Ectodermal cell (in vitro differentiated cells): ENCODE results near the gene DHRSX.
"Not testable (repeated sequence)": the region's sequence is repeated elsewhere in the genome, so short reads cannot be mapped to it uniquely, and the experiment has no call there.

Source experiments
- H3K27ac ChIP-seq: 2 replicates; pipeline ENCODE4 v1.7.0; 2013; ENCODE audit warnings: mild to moderate bottlenecking, low read depth, low read length; ENCODE audit not compliant: insufficient read depth, poor library complexity, severe bottlenecking
- H3K27me3 ChIP-seq: 2 replicates; pipeline ENCODE4 v1.7.0; 2013; ENCODE audit warnings: mild to moderate bottlenecking, low read length; ENCODE audit not compliant: insufficient read depth, control insufficient read depth, poor library complexity, severe bottlenecking
- H3K36me3 ChIP-seq: one replicate; pipeline ENCODE4 v1.7.0; 2013; ENCODE audit warnings: low read length; ENCODE audit not compliant: control insufficient read depth, insufficient read depth
- H3K4me1 ChIP-seq: one replicate; pipeline ENCODE4 v1.7.0; 2013; ENCODE audit warnings: low read length; ENCODE audit not compliant: control insufficient read depth, insufficient read depth
- H3K4me3 ChIP-seq: 2 replicates; pipeline ENCODE4 v1.7.0; 2013; ENCODE audit warnings: low read depth, low read length, control low read depth; ENCODE audit not compliant: insufficient read depth
- H3K9me3 ChIP-seq: 2 replicates; pipeline ENCODE4 v1.7.0; 2013; ENCODE audit warnings: mild to moderate bottlenecking, low read length, moderate library complexity; ENCODE audit not compliant: control insufficient read depth
- WGBS, 2 experiments: methylation state at CpG; one replicate each; pipeline ENCODE4 v1.1.7; 2013; ENCODE audit warnings: missing lambda C conversion rate in 2 of 2; 5-methylcytosine and 5-hydroxymethylcytosine counted together

Gene DHRSX

DNA sequence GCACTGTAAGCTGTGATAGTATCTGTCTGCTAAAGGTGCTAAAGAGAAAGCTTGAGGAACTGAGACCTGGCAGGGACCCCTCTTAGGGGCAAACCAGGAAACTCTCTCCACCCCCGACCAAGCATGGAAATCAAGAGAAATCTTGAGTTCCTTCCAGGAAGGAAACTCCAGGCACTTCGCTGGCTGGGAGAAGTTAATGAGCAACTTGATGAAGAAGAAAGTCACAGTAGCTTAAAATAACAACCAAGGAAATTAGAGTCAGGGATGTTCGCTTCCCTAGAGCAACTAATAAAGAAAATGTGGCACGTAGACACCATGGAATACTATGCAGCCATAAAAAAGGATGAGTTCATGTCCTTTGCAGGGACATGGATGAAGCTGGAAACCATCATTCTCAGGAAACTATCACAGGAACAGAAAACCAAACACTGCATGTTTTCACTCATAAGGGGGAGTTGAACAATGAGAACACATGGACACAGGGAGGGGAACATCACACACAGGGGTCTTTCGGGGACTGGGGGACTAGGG, 188.7 kb downstream of the DHRSX start:
- 90 to 94% methylated on average over 5 of the region's 5 CpGs for WGBS, 2 experiments

DNA sequence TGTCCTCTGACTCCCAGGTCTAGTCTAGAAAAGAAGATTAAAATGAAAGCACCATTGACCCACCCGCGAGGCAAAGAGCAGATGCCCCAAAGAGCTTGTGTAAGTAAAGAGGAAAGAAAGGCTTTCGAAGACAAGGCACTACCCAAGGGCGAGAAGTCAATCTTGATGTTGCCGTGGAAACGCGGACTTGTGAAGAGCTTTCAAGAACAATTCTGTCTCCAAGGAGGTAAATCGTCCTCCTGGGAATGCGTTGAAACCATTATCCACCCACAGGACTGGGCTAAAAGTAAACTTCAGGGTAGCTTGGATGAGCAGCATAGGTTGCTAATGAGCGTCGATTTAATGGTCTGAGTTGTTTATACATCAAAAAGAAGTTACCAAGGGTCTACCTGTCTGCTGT, 189.3 kb downstream of the DHRSX start:
- 21 to 22% methylated on average over 11 of the region's 11 CpGs for WGBS, 2 experiments
- H3K27ac ChIP-seq: peak overlapping the region; percentile 92
- no peaks in the 10 kb centered on the region for H3K36me3 ChIP-seq
- H3K27me3 ChIP-seq: no peaks in the 10 kb centered on the region
- no peak overlapping the region for H3K4me3 ChIP-seq
- H3K4me1 ChIP-seq: peaks cover 20% of the 10 kb centered on the region
- H3K9me3 ChIP-seq: no peaks in the 10 kb centered on the region

More for the DNA sequence above, 188.7 kb downstream of the DHRSX start:
- not testable (repeated sequence) for H3K9me3 ChIP-seq, H3K4me3 ChIP-seq, H3K36me3 ChIP-seq, H3K27me3 ChIP-seq
- Histone ChIP-seq H3K4me1 (peaks cover 20% of the 10 kb centered on the region), H3K27ac (peak overlapping the region; percentile 92)

DNA sequence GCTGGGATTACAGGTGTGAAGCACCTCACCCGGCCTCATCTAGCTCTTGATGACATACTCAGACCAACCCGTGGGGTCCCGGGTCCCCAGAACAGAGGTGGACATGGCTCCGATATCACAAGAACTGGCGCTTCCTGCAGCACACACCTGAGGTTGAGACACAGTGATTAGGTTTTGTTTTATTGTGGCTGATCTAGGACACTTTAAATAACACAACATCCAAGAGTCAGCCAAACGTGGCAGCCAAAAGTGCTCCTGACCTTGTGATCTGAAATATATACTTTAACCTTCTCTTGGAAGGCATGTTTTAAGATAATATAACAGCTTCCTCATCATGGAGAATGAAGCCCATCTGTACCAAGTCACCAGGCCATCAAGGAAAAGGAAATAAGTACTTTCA, 198.9 kb downstream of the DHRSX start:
- Histone ChIP-seq H3K27ac (no peak overlapping the region), H3K9me3 (no peaks in the 10 kb centered on the region), H3K4me3 (no peak overlapping the region), H3K36me3 (no peaks in the 10 kb centered on the region), H3K27me3 (no peaks in the 10 kb centered on the region), H3K4me1 (no peaks in the 10 kb centered on the region)
- WGBS, 2 experiments: 89 to 96% methylated on average over 6 of the region's 6 CpGs

DNA sequence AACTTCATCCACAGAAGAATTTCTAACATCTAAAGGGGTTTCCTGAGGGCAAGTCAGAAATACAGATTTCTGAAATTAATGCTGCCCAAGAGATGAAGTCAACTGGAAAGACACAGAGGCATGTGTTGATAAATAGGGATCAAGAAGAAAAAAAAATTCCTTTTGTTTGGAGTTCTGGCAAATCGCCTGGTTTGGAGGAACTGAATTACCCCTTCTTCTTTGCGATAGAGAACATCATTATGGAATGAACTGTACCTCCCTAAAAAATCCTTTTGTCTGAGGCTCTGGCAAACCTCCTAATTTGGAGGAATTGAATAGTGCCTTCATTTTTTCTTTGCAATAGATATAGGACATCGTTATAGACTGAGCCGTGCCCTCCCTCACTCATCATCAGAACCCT, 200.9 kb downstream of the DHRSX start:
- no peaks in the 10 kb centered on the region for H3K36me3 ChIP-seq
- H3K9me3 ChIP-seq: no peaks in the 10 kb centered on the region
- no peak overlapping the region for H3K4me3 ChIP-seq
- no peaks in the 10 kb centered on the region for H3K4me1 ChIP-seq
- no peak overlapping the region for H3K27ac ChIP-seq
- no peaks in the 10 kb centered on the region for H3K27me3 ChIP-seq
- WGBS, 2 experiments: 86 to 88% methylated on average over 4 of the region's 4 CpGs

DNA sequence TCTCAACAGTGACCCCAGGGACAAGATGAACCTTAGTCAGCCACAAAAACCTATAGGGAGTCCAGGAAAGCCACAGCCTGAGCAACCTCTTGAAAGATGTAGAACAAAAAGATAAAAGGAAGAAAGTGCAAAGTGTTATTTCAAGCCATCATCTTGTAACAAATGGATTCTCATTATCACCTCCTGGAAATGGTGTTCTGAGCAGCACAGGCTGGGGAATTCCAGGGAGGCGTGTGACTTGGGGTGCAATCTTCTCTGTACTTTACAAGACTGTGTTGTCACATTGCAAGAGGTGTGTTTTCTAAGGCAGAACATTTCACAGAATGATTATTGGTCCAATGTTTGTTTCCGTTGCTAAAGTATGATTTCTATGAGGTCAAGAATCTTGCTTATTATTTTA, 214.0 kb downstream of the DHRSX start:
- peaks cover 7% of the 10 kb centered on the region for H3K36me3 ChIP-seq
- H3K27ac ChIP-seq: no peak overlapping the region
- H3K4me1 ChIP-seq: no peaks in the 10 kb centered on the region
- H3K4me3 ChIP-seq: no peak overlapping the region
- H3K27me3 ChIP-seq: no peaks in the 10 kb centered on the region
- WGBS, 2 experiments: 92 to 95% methylated on average over 2 of the region's 2 CpGs
- peaks cover 2% of the 10 kb centered on the region for H3K9me3 ChIP-seq

DNA sequence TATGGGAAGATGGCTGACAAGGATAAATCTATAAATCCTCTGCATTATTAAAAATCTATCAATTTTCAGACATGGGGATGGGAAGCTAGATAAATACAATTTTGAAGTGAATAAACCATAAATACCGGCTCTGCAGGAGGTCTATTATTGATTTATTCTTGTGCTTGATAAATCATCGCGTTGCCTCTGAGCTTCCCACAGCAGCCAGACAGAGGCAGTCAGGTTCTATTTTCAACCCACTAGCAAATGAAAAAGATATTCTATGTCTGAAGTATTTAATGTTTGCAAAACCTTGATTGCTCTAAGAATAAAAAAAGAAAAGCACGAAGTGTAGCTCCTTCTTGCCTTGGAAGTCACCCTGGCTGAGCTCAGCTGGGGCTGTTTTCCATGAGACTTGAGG, 216.2 kb downstream of the DHRSX start:
- no peaks in the 10 kb centered on the region for H3K27me3 ChIP-seq
- no peak overlapping the region for H3K4me3 ChIP-seq
- 99 to 100% methylated on average over 4 of the region's 4 CpGs for WGBS, 2 experiments
- H3K27ac ChIP-seq: no peak overlapping the region
- H3K9me3 ChIP-seq: peaks cover 2% of the 10 kb centered on the region
- H3K36me3 ChIP-seq: peaks cover 7% of the 10 kb centered on the region
- no peaks in the 10 kb centered on the region for H3K4me1 ChIP-seq

DNA sequence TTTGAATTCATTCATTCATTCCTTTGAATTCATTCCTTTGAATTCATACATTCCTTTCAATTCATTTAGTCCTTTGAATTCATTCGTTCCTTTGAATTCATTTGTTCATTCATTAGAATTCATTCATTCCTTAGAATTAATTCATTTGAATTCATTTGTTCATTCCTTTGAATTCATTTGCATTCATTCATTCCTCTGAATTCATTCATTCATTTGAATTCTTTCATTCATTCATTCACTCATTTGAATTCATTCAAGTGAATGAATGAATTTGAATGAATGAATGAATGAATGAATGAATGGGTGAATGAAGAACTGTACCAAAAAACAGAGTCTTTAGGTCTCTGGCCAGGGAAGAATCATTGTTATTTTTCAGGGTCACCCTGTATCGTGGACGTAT, 216.6 kb downstream of the DHRSX start:
- H3K27me3 ChIP-seq: no peaks in the 10 kb centered on the region
- H3K4me3 ChIP-seq: no peak overlapping the region
- no peaks in the 10 kb centered on the region for H3K4me1 ChIP-seq
- peaks cover 2% of the 10 kb centered on the region for H3K9me3 ChIP-seq
- WGBS, 2 experiments: 95 to 98% methylated on average over 3 of the region's 3 CpGs
- H3K36me3 ChIP-seq: peaks cover 7% of the 10 kb centered on the region
- H3K27ac ChIP-seq: no peak overlapping the region

DNA sequence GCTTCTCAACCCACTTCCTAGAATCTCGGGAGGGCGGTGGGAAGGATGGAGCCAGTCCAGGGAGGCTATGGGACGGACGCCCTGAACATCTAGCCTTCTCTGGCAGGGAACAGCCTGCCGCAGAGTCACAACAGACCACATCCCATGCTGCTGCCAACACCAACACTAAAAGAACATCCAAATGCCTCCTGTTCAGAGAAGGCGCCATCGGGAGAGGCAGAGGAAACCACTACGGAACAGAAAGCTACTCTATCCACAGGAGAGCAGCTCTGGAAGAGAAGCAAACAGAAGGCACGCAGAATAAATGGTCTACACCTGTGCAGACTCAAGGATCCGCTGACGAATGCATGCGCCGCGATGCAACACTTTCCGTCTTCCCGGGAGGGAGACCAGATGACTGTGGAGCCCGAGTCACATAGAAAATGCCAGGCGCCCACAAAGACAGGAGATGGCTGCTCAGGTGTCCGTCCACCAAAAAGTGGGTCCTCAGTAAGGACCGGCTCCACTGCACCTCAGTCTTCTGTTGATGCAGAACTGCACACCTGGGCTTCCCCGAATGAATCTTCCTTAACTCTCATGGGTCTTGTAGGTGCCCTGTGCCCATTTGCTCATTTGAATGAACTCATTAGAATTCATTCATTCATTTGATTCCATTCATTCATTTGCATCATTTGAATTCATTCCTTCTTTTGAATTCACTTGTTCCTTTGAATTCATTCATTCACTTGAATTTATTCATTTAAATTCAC, 217.5 kb downstream of the DHRSX start:
- Histone ChIP-seq H3K27ac (no peak overlapping the region), H3K36me3 (peaks cover 7% of the 10 kb centered on the region), H3K27me3 (no peaks in the 10 kb centered on the region), H3K4me3 (no peak overlapping the region), H3K9me3 (peaks cover 2% of the 10 kb centered on the region), H3K4me1 (no peaks in the 10 kb centered on the region)
- 93% methylated on average over 21 of the region's 21 CpGs for WGBS, 2 experiments

DNA sequence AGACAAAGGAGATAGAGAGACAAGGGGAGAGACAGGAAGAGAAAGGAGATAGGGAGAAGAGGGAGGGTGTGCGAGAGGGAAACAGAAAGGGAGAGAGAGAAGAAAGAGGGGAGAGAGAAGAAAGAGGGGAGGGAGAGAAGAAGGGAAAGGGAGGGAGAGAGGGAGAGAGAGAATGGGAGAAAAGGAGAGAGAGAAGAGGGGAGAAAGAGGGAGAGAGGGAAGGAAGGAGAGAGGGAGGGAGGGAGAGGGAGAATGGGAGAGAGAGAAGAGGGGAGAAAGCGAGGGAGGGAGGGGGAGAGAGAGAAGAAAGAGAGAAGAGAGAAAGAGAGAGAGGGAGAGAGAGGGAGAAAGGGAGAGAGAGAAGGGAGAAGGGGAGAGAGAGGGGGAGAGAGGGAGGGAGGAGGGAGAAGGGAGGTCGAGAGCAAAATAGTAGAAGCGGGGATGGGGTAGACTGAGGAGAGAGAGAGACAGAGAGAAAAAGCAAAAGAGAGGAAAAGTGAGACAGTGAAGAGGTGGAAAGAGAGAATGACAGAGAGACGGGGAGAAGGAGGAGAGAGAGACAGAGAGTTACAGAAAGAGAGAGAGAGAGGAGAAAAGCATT, 218.2 kb downstream of the DHRSX start:
- Histone ChIP-seq H3K36me3 (peaks cover 7% of the 10 kb centered on the region), H3K9me3 (peaks cover 2% of the 10 kb centered on the region), H3K4me1 (no peaks in the 10 kb centered on the region), H3K27me3 (no peaks in the 10 kb centered on the region), H3K27ac (no peak overlapping the region), H3K4me3 (no peak overlapping the region)
- 81 to 84% methylated on average over 5 of the region's 5 CpGs for whole genome bisulfite sequencing, 2 experiments

DNA sequence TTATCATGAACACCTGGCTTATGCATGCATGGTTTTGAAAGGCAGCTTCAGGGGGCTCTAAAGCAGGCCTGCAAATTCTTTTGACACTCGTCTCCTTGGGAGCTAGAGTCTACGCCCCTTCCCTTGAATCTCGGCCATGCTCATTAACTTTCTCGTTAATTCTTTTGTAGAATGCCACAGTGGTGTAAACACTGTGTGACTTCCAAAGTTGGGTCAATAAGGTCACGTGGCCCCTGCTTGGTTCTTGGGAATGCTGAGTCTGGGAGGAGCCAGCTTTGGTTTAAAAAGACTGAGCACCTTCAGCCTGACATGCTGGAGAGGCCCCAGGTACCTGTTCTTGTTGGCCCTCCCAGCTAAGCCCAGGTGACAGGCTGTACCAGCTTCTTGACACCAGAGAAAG, 228.4 kb downstream of the DHRSX start:
- WGBS, 2 experiments: 6 to 7% methylated on average over 5 of the region's 5 CpGs
- Histone ChIP-seq H3K4me3 (no peak overlapping the region), H3K4me1 (peaks cover 5% of the 10 kb centered on the region), H3K27me3 (no peaks in the 10 kb centered on the region), H3K27ac (peak overlapping the region; percentile 1), H3K9me3 (no peaks in the 10 kb centered on the region), H3K36me3 (no peaks in the 10 kb centered on the region)
